GM21528 (cell line): Measurements from ENCODE around the gene ARHGEF11.

ENCODE experiments used
- ATAC-seq: cut with Tn5 transposase; IDR thresholded peaks from one replicate; pipeline ENCODE4 v1.9.1; 2021; ENCODE audit warnings: mild to moderate bottlenecking, moderate library complexity; ENCODE audit not compliant: unreplicated experiment, low FRiP score

The ARHGEF11 gene

DNA sequence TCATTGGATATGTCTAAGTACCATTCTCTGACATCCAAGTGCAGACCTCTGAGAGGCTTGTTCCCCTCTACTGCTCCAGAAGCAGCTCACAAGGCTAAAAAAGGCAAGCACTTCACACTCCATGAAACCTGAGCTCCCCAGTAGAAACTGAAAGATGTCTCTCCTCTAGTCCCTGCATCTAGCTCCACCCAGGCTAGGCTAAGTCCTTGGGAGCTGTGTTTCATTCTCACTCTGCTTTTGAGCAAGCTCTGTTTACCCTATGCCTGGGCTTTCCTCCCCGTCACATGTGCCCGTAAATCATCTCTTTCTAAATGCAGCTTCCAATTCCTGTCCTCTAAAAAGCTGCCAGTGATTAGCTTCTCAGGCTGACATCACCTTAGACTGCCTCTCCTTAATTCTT is 86.1 kb downstream of the ARHGEF11 start:
- no peak for ATAC-seq

- no peak for ATAC-seq
Observed at GRCh38 chr1:156958247-156958714, 87.3 kb downstream of the ARHGEF11 start.

- no peak for ATAC-seq
Observed at GRCh38 chr1:156957634-156958033, 87.9 kb downstream of the ARHGEF11 start.

DNA sequence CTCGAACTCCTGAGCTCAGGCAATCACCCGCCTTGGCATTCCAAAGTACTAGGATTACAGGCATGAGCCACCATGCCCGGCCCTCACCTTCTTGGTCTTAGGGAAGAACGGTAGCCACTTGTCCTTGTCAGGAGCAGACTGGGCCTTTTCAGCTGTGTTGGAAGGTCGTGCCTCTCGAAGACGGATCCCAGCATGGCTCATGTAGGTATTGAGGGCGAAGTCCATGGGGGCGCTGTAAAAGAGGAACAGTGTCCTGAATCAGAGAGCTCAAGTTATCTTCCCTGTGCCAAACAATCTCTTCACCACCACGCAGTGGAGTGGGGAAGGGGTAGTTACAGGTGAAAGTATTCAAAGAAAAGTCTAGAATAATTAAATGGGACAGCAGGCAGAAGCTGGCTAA is 89.2 kb downstream of the ARHGEF11 start:
- no peak for ATAC-seq

GRCh38 chr1:156953571-156953970 is 92.0 kb downstream of the ARHGEF11 start:
- no peak for ATAC-seq

DNA sequence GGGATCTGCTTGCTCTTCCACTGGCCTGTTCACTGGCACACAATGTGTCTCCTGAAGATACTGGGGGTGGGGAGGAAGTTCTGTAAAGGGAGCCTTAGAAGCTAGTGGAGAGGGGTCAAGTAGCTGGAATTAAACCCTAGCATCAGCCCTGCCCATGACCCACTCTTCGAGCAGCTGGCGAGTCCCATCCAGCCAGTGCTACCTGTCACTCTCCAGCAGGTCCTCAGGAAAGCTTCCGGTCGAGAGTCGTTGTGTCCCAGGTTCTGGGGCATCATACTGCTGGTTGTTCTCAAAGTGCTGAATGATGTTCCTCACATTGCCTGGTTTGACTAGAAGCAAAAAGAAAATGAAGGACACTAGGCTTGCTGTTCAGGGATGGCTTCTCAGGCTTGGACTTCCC is 94.2 kb downstream of the ARHGEF11 start:
- ATAC-seq, result no peak

GRCh38 chr1:156949127-156949526 is 96.4 kb downstream of the ARHGEF11 start:
- no peak for ATAC-seq

GRCh38 chr1:156948708-156949107 is 96.8 kb downstream of the ARHGEF11 start:
- ATAC-seq, result no peak

- no peak for ATAC-seq
Observed at GRCh38 chr1:156947818-156948525, 97.6 kb downstream of the ARHGEF11 start.

- no peak for ATAC-seq
Observed at GRCh38 chr1:156947127-156947526, 98.4 kb downstream of the ARHGEF11 start.

GRCh38 chr1:156945881-156946661 is 99.5 kb downstream of the ARHGEF11 start:
- ATAC-seq, result no peak

DNA sequence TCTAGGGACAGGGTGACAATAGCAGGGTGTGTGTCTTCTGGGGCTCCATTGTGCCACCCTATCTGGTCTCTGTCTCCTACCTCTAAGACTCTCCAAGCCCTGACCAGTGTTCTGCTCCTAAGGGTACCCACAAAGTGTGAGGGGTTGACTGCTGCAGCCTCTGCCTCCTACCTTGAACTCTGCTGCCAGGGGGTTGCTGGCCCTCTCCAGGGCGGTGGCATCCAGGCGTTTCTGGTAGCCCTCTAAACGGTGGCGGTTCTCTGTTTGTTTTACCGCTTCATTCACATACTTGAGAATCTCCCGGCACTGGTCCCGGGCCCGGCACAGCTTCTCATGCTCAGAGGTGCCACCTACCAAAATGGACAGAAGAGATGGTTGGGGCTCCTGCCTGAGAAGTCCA is 100.7 kb downstream of the ARHGEF11 start:
- no peak for ATAC-seq

GRCh38 chr1:156944268-156944667 is 101.3 kb downstream of the ARHGEF11 start:
- ATAC-seq, result no peak

DNA sequence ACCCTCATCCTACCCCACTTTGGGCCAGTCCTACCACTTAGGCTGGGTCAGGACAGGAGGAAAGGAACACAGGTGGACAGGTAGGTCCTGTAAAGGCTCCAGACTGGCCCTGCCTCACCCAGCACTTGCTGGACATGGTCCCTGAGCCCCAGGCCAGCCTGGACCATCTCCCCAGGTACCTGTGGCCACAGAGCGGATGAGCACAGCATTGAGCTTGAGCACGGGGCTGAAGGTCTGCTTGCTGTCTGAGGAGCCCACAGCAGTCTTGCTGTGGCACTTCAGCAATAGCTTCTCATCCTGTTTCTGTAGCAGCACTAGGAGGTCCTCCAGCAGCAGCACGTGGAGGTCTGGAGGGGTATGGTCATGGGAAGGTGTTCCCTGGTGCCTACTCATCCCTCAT is 101.8 kb downstream of the ARHGEF11 start:
- ATAC-seq, result no peak

DNA sequence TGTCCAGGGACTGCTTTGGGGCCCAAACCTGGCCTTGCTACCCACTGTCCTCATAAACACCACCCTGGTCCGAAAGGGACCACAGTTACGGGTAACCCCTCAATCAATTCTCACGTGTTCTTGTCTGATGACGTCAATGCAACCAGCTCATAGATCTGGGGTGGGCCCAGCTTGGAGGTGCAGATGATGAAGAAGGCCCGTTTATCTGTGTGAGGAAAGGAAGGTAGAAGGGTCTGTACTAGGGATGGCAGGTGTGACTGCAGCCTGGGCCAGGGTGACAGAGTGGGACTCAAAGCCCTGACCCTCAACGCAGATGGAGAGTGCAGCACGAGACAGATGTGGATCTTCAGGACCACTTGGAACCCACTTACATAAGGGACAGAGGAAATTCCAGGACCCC is 103.0 kb downstream of the ARHGEF11 start:
- ATAC-seq, result no peak

GRCh38 chr1:156942176-156942575 is 103.4 kb downstream of the ARHGEF11 start:
- no peak for ATAC-seq

GRCh38 chr1:156941675-156942074 is 103.9 kb downstream of the ARHGEF11 start:
- no peak for ATAC-seq

- no peak for ATAC-seq
Observed at GRCh38 chr1:156939786-156940334, 105.7 kb downstream of the ARHGEF11 start.

DNA sequence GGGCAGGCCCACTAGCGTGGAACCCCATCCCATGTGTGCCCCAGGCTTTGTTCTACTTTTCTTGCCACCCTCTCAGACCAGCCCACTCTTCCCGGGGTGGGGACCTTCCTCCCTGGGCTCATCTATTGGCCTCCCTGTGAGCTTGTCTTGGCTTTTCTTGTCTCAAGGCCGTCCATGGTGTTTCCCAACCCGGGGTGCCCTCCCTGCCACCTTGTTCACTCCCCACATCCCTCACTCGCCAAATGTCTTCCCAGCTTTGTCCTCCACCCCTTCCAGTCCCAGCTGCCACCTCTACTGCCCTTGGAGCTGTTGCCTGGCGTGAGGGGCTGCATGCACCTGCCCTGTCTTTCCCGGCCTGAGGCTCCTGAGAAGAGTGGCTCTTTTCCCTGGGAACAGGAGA is 106.7 kb downstream of the ARHGEF11 start:
- ATAC-seq, result no peak

- ATAC-seq, result no peak
Observed at GRCh38 chr1:156937883-156938282, 107.7 kb downstream of the ARHGEF11 start.

DNA sequence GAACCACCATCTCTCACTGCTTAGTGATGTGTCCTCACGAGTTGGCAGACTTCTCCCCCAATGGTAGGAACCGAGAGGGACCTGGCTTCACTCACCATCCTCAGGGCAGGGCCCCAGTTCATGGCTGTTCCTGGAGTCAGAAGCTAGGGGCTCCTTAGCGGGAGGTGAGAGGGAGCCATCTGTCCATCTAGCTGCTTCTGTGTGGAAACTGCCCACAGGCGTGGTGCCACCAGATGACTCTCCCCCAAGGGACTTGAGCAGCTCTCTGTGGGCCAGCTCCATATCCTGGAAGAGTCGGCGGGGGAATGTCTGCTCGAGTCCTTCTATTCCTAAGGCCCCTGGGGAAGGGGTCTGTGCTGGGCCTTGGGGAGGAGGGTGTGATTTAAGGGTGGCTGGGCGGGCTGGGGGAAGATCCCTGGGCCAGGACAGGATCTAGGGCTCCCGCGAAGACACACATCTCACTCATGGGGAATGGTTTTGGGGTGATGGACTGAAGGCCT is 108.8 kb downstream of the ARHGEF11 start:
- ATAC-seq, result no peak
